T-cell (primary cell): Measurements from ENCODE around the gene GREB1. TPM values are rescaled to one million over a fixed set of nuclear protein-coding genes. Genes with fewer than 3 reads are reported as not detected.

Experiments used
- ATAC-seq, 4 experiments: fragments of 200-7000 bp in 3 of 4; fragments of 150-1000 bp in 1 of 4; cut with Tn5 transposase; replicated peaks in 1 of 4; 1 replicate in 3 of 4; 2 replicates in 1 of 4; pipeline ENCODE4 v1.10.0; 2021; ENCODE audit warnings: moderate library complexity in 3 of 4, mild to moderate bottlenecking in 2 of 4, moderate number of reproducible peaks in 1 of 4
- CTCF ChIA-PET, 2 donors: fragments of 300-600 bp; sonication (Branson Sonifier 250); formaldehyde crosslinking; loops; one replicate each; lab custom pipeline; 2022; ENCODE audit warnings: antibody characterized with exemption in 2 of 2; lab: Charles Lee
- POLR2A ChIA-PET, 2 donors: fragments of 300-600 bp; sonication (Branson Sonifier 250); formaldehyde crosslinking; loops; one replicate each; lab custom pipeline; 2022; ENCODE audit warnings: antibody characterized with exemption in 2 of 2; lab: Charles Lee
- DNase-seq, 35 experiments: peaks; one replicate each; pipeline versions ENCODE4 v3.0.0 to v3.0.0-alpha.2; 2013 to 2023
- H3K27ac ChIP-seq: one replicate; pipeline ENCODE4 v1.5.1; 2013; ENCODE audit warnings: low read length
- H3K27me3 ChIP-seq, 2 experiments: replicated peaks in 1 of 2; 1 replicate in 1 of 2; 2 replicates in 1 of 2; pipeline versions ENCODE4 v1.6.1 to v1.7.0; 2013; ENCODE audit warnings: low read length in 1 of 2, mixed read lengths in 1 of 2; ENCODE audit not compliant: control insufficient read depth in 2 of 2, insufficient read depth in 2 of 2; ENCODE audit errors: extremely low read depth in 1 of 2
- H3K36me3 ChIP-seq, 2 donors: 1 replicate in 1 of 2; 2 replicates in 1 of 2; pipeline versions ENCODE4 v1.6.1 to v1.7.0; 2013; ENCODE audit warnings: low read length in 1 of 2; ENCODE audit not compliant: control insufficient read depth in 2 of 2, insufficient read depth in 1 of 2; ENCODE audit errors: extremely low read depth in 1 of 2
- H3K4me1 ChIP-seq, 2 experiments: 1 replicate in 1 of 2; 2 replicates in 1 of 2; pipeline versions ENCODE4 v1.6.1 to v1.7.0; 2013; ENCODE audit warnings: low read length in 2 of 2, mixed read lengths in 1 of 2; ENCODE audit not compliant: insufficient read depth in 2 of 2, control insufficient read depth in 1 of 2; ENCODE audit errors: extremely low read depth in 1 of 2
- H3K4me3 ChIP-seq, 2 donors: 1 replicate in 1 of 2; 2 replicates in 1 of 2; pipeline versions ENCODE4 v1.5.1 to v1.7.0; 2013; ENCODE audit warnings: mild to moderate bottlenecking in 2 of 2, low read length in 1 of 2, moderate library complexity in 1 of 2; ENCODE audit not compliant: control insufficient read depth in 1 of 2; ENCODE audit errors: extremely low read depth in 1 of 2
- H3K9me3 ChIP-seq: 2 replicates; pipeline ENCODE4 v1.7.0; 2013
- H3K27ac Mint-ChIP-seq, 2 donors: one replicate each; pipeline ENCODE4 v1.8.0; 2020 to 2021; ENCODE audit warnings: mild to moderate bottlenecking in 2 of 2, mixed read lengths in 2 of 2
- H3K27me3 Mint-ChIP-seq, 2 donors: one replicate each; pipeline ENCODE4 v1.8.0; 2021 to 2022; ENCODE audit warnings: mixed read lengths in 2 of 2
- H3K36me3 Mint-ChIP-seq: one replicate; pipeline ENCODE4 v1.8.0; 2021; ENCODE audit warnings: mixed read lengths
- H3K4me1 Mint-ChIP-seq, 3 donors: one replicate each; pipeline ENCODE4 v1.8.0; 2020 to 2022; ENCODE audit warnings: mixed read lengths in 3 of 3, mild to moderate bottlenecking in 1 of 3
- H3K4me3 Mint-ChIP-seq, 3 donors: one replicate each; pipeline ENCODE4 v1.8.0; 2020 to 2022; ENCODE audit warnings: mild to moderate bottlenecking in 3 of 3, mixed read lengths in 3 of 3, moderate library complexity in 3 of 3
- H3K9me3 Mint-ChIP-seq, 3 donors: one replicate each; pipeline ENCODE4 v1.8.0; 2020 to 2022; ENCODE audit warnings: mixed read lengths in 3 of 3
- WGBS: methylation state at CpG from one replicate; pipeline ENCODE4 v1.1.5; 2013; ENCODE audit warnings: missing lambda C conversion rate; ENCODE audit not compliant: insufficient coverage; 5-methylcytosine and 5-hydroxymethylcytosine counted together
- total RNA-seq, 35 experiments: library from RNA in 6 of 35; stranded (reverse) in 6 of 35; fragments of 120-200 nt in 1 of 35; gene quantifications; one replicate each; pipeline versions ENCODE4 v1.2.1 to v1.2.4 and lab custom pipeline; 2013 to 2026

The GREB1 gene
- total RNA-seq, 5 donors from 2014 or later (not counting 1 experiment from before 2014, with no cell fraction given), result 0.23 to 1.2 (median 0.63) TPM

DNA sequence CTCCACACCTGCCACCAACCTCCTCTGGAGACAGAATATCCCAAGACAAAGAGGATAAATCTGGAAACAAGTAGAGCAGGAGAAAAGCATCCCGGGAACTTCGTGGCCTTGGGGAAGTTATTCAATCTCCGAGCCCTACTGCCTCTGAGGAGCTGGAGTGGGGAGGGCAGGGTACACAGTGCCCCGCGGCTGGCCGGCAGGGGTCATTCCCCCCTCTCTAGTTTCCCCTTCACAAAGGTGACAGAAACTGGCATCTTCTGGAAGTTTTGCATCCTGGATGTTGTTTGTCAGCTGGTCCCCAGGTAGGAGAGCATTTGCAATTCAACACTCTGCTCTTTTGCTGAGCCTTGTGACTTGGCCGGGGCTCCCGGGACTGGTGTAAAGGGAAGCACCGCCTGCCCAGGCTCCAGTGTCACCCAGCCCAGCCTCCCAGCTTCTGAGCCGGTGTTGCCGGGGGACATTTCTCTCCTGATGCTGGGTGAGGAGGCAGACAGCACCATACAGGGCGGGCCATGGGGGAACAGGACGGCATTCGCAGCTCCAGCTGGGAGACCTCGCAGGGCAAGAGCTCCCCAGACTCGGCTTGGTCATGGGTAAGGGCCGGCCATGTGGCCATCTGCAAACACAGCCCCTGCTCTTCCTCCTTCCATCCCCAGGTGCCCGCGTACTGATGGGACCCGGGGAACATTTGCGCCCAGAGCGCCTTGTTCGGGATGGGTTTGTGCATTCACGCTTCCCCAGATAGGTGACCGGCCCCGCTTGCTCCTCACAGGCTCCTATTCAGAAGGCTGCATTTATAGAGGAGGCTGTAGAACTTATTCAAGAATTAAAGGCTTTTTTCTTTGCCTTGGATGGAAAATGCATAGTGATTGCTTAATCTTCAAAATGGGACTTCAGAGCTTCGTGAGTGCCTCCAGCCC lies 143.6 kb downstream of the GREB1 start:
- WGBS, result 36% methylated on average over 15 of the region's 27 CpGs
- no peaks in the 10 kb centered on the region for H3K9me3 Mint-ChIP-seq
- no peak overlapping the region for H3K27ac ChIP-seq
- H3K36me3 ChIP-seq, result no peaks in the 10 kb centered on the region
- ATAC-seq (no peak), DNase-seq (no peak)
- peaks cover 32 to 51% of the 10 kb centered on the region in 2 donors for H3K27me3 Mint-ChIP-seq
- POLR2A ChIA-PET, result no interaction called here
- no peaks in the 10 kb centered on the region for H3K36me3 Mint-ChIP-seq
- H3K27me3 ChIP-seq, result peaks cover 12 to 46% of the 10 kb centered on the region in 2 experiments
- CTCF ChIA-PET, result no interaction called here
- no peak overlapping the region for H3K4me3 Mint-ChIP-seq
- no peaks in the 10 kb centered on the region for H3K4me1 ChIP-seq
- H3K27ac Mint-ChIP-seq, result no peak overlapping the region
- no peak overlapping the region for H3K4me3 ChIP-seq
- no peaks in the 10 kb centered on the region for H3K9me3 ChIP-seq
- peaks cover 4% of the 10 kb centered on the region in 3 donors for H3K4me1 Mint-ChIP-seq

DNA sequence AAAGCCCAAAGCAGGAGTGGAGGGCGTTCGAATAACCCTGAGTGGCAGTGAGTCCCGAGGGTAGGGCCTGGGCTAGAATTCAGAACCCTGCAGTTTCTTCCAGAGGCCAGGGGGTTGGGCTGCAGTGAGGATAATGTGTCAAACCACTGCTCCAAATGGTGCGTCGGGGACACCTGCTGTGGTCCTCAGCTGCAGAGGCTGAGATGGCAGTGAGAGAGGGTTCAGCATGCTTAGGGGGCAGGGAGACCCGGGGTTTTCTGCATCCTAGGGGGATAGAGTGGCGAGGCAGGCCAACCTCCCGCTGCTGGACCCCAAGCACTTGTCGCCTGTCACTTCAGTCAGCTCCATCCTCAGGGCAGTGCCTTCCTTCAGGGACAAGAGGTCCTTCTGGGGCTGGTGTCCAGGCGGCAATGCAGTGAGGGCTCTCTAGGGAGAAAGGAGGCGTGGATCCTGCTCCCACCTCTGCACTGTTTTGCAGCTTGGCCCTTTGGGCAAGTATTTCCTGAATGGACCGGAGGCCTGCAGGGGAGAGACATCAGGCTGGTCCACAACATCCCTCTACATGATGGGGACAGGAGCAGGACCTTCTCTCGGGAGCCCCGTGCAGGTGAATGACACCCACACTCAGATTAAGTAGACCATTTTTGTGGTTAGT lies 144.6 kb downstream of the GREB1 start:
- Mint-ChIP-seq H3K27me3 (peaks cover 24 to 48% of the 10 kb centered on the region in 2 donors), H3K4me3 (no peak overlapping the region), H3K9me3 (no peaks in the 10 kb centered on the region), H3K4me1 (peaks cover 4 to 8% (median 5%) of the 10 kb centered on the region in 3 donors), H3K36me3 (no peaks in the 10 kb centered on the region), H3K27ac (no peak overlapping the region)
- Histone ChIP-seq H3K9me3 (no peaks in the 10 kb centered on the region), H3K27ac (no peak overlapping the region), H3K4me3 (no peak overlapping the region), H3K27me3 (peaks cover 12 to 51% of the 10 kb centered on the region in 2 experiments), H3K36me3 (no peaks in the 10 kb centered on the region), H3K4me1 (no peaks in the 10 kb centered on the region)
- ChIA-PET CTCF (no interaction called here), POLR2A (no interaction called here)
- DNase-seq (no peak), ATAC-seq (no peak)
- 67% methylated on average over 8 of the region's 14 CpGs for WGBS

DNA sequence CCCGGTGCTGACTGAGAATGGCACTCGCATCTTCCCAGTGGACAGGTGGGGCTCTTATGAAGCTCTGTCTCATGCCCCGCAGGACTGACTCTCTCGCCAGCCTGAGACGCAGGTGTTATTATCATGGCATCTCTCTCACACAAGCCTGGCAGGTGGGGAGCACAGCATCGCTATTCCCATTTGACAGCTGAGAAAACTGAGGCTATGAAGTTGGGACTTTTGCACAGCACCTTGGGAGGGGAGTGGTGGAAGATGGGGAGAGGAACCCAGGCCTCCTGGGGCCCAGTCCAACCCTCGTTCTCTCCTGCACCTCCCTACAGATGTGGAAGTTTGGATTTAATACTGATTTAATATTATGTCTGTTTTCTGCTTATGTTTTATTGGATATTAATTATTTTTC lies 145.2 kb downstream of the GREB1 start:
- Mint-ChIP-seq H3K9me3 (no peaks in the 10 kb centered on the region), H3K4me1 (peaks cover 4 to 8% (median 5%) of the 10 kb centered on the region in 3 donors), H3K36me3 (no peaks in the 10 kb centered on the region), H3K4me3 (no peak overlapping the region), H3K27me3 (peaks cover 20 to 44% of the 10 kb centered on the region in 2 donors), H3K27ac (no peak overlapping the region)
- Histone ChIP-seq H3K4me1 (no peaks in the 10 kb centered on the region), H3K9me3 (no peaks in the 10 kb centered on the region), H3K27ac (no peak overlapping the region), H3K36me3 (no peaks in the 10 kb centered on the region), H3K4me3 (no peak overlapping the region), H3K27me3 (peaks cover 12 to 53% of the 10 kb centered on the region in 2 experiments)
- ChIA-PET POLR2A (no interaction called here), CTCF (no interaction called here)
- WGBS, result 94% methylated on average over 2 of the region's 7 CpGs
- DNase-seq (no peak), ATAC-seq (no peak)

DNA sequence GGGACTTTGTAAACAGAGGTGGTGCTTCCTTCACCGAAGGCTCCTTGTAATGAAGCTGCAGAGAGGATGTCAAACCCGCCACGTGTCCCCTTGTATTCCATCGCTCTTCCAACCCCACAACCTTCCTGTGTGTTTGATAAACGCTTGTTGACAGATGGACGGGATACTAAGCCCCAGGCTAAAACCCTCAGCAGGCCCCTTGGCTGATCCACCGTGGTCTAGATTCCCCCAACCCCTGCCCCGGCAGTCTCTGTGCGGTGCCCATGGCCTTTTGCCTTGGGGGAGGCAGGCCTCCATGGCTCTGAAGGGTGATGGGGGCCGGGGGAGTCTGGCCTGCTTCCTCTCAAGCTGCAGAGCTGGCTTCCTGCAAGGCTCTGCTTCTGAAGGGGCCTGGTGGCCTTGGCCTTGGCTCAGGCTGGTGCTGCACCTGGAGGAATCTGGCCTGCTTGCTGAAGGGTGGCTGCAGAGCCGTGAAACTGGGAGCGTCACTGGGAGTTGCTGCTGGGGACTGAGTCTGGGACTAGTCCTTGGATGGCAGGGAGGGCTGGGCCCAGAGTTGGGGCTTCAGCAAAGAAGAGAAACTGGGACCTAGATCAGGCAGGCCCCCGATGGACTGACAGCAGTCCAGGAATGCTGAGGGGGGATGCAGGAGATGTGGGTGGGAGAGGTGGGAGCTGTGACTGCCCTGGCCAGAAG lies 145.8 kb downstream of the GREB1 start:
- POLR2A ChIA-PET, result no interaction called here

DNA sequence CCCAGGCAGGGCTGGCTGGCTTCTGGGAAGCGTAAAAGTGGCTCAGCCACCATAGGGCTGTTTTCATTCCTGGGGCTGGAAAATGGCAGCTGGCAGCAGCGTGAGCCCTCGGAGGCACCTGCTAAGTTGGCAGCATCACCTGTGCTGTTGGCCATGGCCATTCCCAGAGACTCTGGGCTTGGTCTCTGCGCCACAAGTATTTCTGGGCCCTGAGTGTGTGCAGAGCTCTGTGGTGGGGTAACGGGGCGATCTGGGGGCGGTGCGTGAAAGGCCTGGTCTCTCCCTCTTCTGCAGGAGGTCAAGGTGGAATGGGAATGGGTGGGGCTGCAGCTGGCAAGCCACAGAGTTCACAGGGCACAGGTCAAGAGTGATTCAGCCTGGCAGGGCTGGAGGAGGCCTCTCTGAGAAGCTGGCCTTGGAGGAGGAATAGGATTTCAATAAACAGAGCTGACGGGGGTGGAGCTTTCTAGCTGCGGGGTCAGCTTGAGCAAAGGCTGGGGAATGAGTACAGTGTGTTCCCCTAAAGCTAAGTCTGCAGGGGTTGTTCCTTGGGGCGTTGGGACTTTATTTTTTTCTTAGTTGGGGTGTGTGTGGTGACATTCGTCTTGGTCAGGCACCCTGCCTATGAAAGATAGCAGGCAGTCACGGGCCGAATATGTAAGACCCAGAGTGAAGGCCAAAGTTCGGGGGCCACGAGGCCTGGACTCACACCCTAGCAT lies 146.5 kb downstream of the GREB1 start:
- ChIA-PET POLR2A (no interaction called here), CTCF (interaction anchor here (1.0 to 1.5 kb wide), 4 partner anchors 97 to 103 kb away, joined by 3 to 9 read pairs (median 4); no protein-coding TSS in a partner anchor)
- no peak for ATAC-seq
- H3K4me3 Mint-ChIP-seq, result no peak overlapping the region
- DNase-seq, result no peak
- 80% methylated on average over 12 of the region's 16 CpGs for WGBS
- no peak overlapping the region for H3K27ac Mint-ChIP-seq
- no peaks in the 10 kb centered on the region for H3K36me3 Mint-ChIP-seq
- Histone ChIP-seq H3K27me3 (peaks cover 9 to 51% of the 10 kb centered on the region in 2 experiments), H3K4me3 (no peak overlapping the region), H3K4me1 (no peaks in the 10 kb centered on the region), H3K27ac (no peak overlapping the region), H3K36me3 (no peaks in the 10 kb centered on the region), H3K9me3 (no peaks in the 10 kb centered on the region)
- peaks cover 4 to 8% (median 5%) of the 10 kb centered on the region in 3 donors for H3K4me1 Mint-ChIP-seq
- no peaks in the 10 kb centered on the region for H3K9me3 Mint-ChIP-seq
- H3K27me3 Mint-ChIP-seq, result peaks cover 23 to 39% of the 10 kb centered on the region in 2 donors

More for the DNA sequence above, 145.8 kb downstream of the GREB1 start:
- H3K27ac Mint-ChIP-seq, result no peak overlapping the region
- Histone ChIP-seq H3K27me3 (peaks cover 9 to 54% of the 10 kb centered on the region in 2 experiments), H3K9me3 (no peaks in the 10 kb centered on the region), H3K27ac (no peak overlapping the region), H3K36me3 (no peaks in the 10 kb centered on the region), H3K4me1 (no peaks in the 10 kb centered on the region), H3K4me3 (no peak overlapping the region)
- ATAC-seq, result no peak
- CTCF ChIA-PET, result no interaction called here
- 80% methylated on average over 7 of the region's 13 CpGs for WGBS
- H3K4me1 Mint-ChIP-seq, result peaks cover 4 to 8% (median 5%) of the 10 kb centered on the region in 3 donors
- H3K9me3 Mint-ChIP-seq, result no peaks in the 10 kb centered on the region
- peaks cover 18 to 42% of the 10 kb centered on the region in 2 donors for H3K27me3 Mint-ChIP-seq
- no peak overlapping the region for H3K4me3 Mint-ChIP-seq
- H3K36me3 Mint-ChIP-seq, result no peaks in the 10 kb centered on the region
- no peak for DNase-seq
